Hematopoietic multipotent progenitor cell treated with erythropoietin and hydrocortisone succinate and interleukin-3 and kit ligand, for 17 days (in vitro differentiated cells): ENCODE results near the gene GM2A.

Experiments
- DNase-seq: peaks from one replicate; pipeline ENCODE4 v3.0.0-alpha.2; 2015; ENCODE audit warnings: low spot score

Gene GM2A

DNA sequence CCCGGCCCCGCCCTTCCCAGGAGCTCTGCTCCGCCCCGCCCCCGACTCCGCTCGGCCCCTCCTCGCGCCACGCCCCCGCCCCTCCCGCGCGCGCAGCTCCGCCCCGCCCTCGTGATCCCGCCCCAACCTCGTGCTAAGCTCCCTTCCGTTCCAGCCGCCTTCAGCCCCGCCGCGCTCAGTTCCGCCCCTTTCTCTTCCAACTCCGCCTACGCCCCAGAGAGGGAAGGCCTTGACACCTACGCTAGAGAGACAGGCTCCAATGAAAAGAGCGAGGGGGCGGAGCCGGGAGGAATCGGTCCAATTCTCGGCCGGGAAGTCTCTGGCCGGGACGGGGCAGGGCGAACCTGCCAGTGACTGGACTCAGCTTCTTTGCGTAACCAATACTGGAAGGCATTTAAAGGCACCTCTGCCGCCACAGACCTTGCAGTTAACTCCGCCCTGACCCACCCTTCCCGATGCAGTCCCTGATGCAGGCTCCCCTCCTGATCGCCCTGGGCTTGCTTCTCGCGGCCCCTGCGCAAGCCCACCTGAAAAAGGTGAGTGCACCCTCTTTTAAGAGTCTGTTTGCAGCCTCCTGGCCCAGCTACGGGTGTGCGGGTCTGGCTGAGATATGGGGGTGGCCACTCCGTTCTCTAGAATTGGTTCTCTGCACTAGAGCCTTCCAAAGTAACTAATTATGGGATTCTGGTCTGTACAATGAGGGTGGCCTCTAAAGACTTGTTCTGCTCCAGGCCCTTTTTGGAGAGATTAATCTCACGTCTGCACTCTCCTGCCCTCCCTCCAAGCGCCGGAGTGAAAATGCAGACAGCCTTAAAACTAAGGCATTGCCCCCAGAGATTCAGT, at the start of gene GM2A:
Gene GM2A (plus strand): TSS at position 424 of the 843 bp plus-strand sequence. CDS start 32 bp downstream, at position 456.
- DNase-seq = peak; percentile 99

DNA sequence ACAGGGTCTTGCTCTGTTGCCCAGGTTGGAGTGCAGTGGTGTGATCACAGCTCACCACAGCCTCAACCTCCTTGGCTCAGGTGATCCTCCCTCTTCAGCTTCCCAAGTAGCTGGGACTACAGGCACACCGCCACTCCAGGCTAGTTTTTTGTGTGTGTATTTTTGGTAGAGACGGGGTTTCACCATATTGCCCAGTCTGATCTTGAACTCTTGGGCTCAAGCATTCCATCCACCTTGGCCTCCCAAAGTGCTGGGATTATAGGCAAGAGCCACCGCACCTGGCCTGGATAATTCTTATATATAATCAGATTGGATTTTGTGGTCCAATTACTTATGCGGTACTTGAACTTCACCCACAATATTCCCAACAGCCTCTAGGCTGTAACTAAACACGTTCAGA, 48.9 kb upstream of the GM2A start:
- no peak for DNase-seq

DNA sequence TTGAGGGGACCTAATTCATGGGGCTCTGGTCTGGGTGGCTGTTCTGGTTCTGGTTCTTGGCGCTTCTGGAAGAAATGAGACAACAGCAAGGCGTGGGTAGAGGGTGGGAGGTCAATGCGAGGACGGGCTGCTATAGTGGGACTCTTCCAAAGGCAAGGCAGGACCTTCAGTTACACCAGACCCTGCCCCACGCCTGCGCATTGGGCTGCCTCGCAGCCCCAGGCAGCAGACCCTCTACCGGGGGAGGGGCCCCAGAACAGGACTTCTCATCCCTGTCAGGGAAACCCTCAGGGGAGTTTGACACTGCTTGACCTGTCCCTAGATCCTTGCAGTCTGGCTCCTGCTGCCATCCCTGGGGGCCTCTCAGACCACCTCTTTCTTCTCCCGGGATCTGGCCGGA, 47.6 kb upstream of the GM2A start:
- no peak for DNase-seq

DNA sequence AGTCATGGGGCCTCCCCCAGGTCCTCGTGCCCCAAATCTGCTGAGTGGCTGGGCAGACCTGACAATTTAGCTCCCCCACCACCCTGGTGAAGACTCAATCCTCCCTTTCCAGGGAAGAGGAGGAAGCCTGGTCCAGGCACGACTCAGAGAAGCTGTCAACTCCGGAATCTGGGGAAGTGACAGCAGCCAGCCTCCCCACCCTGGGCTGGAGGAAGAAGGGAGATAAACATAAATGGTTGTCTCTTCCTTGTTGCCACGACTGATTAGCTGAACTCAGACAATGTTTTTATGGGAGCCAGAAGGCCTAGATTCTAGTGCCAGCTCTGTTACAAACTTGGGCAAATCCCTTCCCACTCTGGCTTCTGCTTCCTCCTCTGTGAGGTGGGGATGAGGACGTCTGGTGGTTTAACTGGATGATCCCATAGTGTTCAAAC, 44.5 kb upstream of the GM2A start:
- DNase-seq = no peak

GRCh38 chr5:151212406-151212798, 40.6 kb upstream of the GM2A start:
- no peak for DNase-seq

GRCh38 chr5:151213803-151214613, 39.0 kb upstream of the GM2A start:
- DNase-seq = peak; percentile 87

- DNase-seq = peak; percentile 22
These were observed 38.1 kb upstream of the GM2A start for GRCh38 chr5:151214614-151215545.

DNA sequence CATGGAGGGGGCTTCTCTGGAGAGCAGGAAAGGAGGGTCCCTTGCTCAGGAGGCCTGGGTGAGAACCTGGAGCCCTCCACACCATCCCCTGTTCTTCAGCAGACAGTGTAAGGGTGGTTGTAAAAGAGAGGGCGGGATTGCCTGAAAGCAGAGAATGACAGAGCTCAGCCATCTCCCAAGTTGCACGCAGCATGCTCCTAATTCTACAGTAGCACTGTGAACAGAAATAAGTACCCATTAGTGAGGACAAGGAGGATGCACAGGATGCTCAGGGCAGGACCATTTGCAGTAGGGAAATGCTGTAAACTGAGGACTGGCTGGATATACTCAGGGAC, 37.5 kb upstream of the GM2A start:
- DNase-seq = no peak

DNA sequence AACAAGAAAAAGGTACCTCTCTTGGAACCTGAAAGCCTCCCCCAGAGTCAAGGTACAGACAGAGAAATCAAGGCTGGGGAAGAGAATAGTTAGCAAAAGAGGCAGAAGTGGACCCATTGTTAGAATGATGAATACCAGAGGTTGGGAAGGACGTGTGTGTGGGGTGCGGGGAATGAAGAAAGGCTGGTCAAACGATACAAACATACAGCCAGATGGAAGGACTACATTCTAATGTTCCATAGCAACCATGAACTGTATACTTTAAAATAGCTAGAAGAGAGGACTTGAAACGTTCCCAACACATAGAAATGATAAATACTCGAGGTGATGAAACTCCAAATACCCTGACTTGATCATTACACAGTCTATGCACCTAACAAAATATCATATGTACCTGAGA, 36.2 kb upstream of the GM2A start:
- no peak for DNase-seq

GRCh38 chr5:151218177-151218576, 34.8 kb upstream of the GM2A start:
- DNase-seq = no peak

DNA sequence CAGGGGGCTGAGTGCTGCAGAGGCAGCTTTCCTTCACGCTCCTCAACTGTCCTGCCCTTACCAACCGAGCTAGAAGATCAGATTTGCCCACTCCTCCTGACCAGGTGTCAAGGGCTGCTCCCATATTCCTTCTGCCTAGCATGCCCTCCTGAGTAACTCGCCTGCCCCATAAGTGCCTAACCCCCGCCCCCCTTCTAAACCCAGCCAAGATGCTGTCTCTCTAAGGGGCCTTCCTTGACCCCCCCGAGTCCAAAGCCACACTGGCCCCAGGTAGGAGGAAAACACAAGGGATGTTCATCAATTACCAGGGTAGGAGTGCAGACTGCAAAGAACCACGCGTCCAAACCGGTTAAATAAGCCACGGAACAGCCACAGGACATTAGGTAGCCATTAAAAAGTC, 33.8 kb upstream of the GM2A start:
- no peak for DNase-seq

GRCh38 chr5:151219789-151220188, 33.2 kb upstream of the GM2A start:
- DNase-seq = no peak

DNA sequence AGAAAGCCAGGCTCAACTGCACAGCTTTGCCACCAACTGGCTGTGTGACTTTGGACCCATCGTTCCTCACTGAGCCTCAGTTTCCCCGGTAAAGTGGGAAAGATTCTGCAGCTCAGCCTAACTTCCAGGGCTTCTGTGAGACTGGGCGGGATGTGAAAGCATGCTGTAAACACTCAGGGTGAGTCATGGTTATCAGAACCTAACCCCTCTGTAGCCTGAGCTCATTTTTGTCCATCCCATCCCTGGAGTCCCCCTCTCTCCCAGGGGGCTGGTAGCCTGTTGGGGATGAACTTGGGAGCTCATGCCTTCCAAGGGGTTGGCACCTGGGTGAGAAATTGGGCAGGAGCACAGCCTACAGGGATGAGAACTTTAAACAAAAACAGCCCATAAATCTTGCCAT, 31.4 kb upstream of the GM2A start:
- DNase-seq = peak; percentile 71

- DNase-seq = peak; percentile 45
These were observed 30.8 kb upstream of the GM2A start for GRCh38 chr5:151222054-151222789.

DNA sequence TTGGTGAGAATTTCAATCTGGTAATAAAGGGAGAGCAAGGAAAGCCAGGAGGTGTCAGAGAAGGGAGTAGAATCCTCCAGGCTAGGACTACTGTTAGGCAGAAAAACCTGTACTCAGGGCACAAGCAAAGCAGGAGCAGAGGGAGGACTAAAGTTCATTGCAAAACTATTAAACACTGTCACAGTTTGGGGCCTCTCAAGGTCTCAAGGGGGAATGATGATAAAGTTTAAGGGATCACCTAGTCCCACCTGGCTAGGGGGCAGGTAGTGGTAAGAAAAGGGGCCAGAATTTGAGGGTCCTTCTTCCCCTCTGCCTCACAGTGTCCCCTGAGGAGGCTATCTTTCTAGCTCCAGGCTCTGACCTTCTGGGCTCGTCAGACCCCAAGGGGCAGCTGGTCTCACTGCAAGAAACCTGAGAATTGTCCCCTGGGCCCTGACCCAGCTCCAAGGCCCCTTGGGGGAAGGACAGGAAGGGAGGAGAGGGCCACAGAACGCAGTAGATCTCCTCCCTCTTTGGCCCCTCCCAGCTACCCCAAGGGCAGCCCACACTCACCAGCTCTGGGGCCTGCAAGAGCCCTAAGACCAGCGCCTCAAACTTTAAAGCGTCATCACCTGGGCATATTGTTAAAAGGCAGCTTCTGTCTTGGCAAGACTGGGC, 30.1 kb upstream of the GM2A start:
- DNase-seq = no peak

- peak; percentile 71 for DNase-seq
These were observed 29.3 kb upstream of the GM2A start, which contains the start of gene CCDC69 for GRCh38 chr5:151223447-151224264. Gene CCDC69, minus strand, starts transcription at chr5:151224092. Its CDS starts 122 bp downstream, at chr5:151223970.

- no peak for DNase-seq
These were observed 28.6 kb upstream of the GM2A start for GRCh38 chr5:151224372-151224771.

DNA sequence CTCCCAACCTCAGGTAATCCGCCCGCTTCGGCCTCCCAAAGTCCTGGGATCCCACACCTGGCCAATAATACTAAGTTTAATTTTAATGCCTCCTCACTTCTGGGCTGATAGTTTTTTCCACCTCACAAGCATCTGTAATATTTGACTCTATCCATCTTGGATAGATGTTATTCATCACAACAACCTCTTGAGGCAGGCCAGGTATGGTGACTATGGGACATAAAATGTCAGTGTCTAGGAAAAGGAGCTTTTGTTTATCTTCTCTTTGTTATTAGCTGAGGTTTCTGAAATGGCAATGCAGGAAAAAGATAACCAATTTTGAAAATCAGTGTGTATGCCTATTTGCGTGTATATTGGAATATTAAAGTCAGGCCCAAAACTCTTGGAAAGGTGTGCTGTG, 27.9 kb upstream of the GM2A start:
- no peak for DNase-seq

DNA sequence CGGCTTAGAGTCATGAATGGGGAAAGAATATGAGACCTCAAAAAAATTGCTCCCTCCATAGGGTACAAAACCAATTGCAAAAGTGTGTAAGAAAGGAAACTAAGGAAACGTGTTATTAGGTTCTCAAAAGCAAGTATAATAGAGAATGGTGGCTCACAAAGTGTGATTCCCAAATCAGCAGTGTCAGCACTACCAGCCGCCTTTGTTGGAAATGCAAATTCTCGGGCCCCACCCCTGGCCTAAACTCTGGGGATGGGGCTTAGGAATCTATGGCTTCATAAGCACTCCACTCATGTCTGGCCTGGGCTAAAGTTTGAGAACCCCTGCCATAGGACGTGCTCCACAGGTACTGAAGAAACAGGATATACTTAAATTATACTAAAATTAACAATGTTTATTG, 27.5 kb upstream of the GM2A start:
- no peak for DNase-seq

DNA sequence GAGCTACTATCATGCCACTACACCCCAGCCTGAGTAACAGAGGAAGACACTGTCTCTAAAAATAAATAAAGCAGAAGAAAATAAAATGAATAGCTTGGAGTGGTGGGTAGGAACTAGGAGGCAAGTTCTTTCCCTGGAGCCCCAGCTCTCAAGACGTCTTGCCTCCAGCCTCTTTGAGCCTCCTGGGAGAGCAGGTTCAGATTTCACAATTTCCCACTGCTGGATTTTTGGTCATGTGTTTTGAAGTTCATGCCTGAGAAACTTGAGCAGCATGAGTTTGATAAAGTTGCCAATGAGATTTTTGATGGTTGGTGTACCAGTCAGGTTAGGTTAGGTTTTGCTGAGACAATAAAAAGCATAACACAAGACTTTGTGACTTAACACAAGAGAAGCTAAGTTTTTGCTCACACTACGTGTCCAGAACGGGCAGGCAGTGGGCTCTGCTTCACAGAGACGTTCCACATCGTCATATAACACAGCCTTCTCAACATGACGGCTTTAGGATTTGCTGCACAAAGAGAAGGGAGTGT, 25.0 kb upstream of the GM2A start:
- DNase-seq = no peak
